Neural cell (in vitro differentiated cells): ENCODE data around the gene MARCHF7. TPM values are rescaled to one million over a fixed set of nuclear protein-coding genes. Genes with fewer than 3 reads are reported as not detected.
A peak's percentile ranks its signal among the peaks of the same experiment; 100 is the strongest.

Experiments
- H2AFZ ChIP-seq: fragments of 200-600, 300-800 bp; sonication (generic), shearing (Covaris generic); 2 replicates; pipeline ENCODE4 v1.6.0; 2014; ENCODE audit warnings: low read depth, mild to moderate bottlenecking, antibody characterized with exemption, low read length, moderate library complexity
- H3F3A ChIP-seq: fragments of 200-600 bp; shearing (Covaris generic); 2 replicates; pipeline ENCODE4 v1.6.1; 2016; ENCODE audit warnings: mild to moderate bottlenecking, moderate library complexity, mixed read lengths, antibody characterized with exemption, low read length; ENCODE audit not compliant: insufficient read depth, poor library complexity, severe bottlenecking
- H3K27ac ChIP-seq: fragments of 200-600, 300-800 bp; sonication (generic), shearing (Covaris generic); 2 replicates; pipeline ENCODE4 v1.5.1; 2014; ENCODE audit warnings: mild to moderate bottlenecking, low read length, moderate library complexity
- H3K27me3 ChIP-seq: fragments of 300-800, 200-600 bp; sonication (generic), shearing (Covaris generic); 2 replicates; pipeline ENCODE4 v1.6.0; 2014; ENCODE audit warnings: mild to moderate bottlenecking, low read depth, low read length, moderate library complexity; ENCODE audit not compliant: insufficient read depth
- H3K36me3 ChIP-seq: fragments of 300-800, 200-600 bp; sonication (generic), shearing (Covaris generic); 2 replicates; pipeline ENCODE4 v1.5.1; 2014; ENCODE audit warnings: mild to moderate bottlenecking, antibody characterized with exemption, low read length, moderate library complexity; ENCODE audit not compliant: insufficient read depth
- H3K4me2 ChIP-seq: fragments of 300-800, 200-600 bp; sonication (generic), shearing (Covaris generic); 2 replicates; pipeline ENCODE4 v1.6.0; 2014; ENCODE audit warnings: mild to moderate bottlenecking, low read length
- H3K4me3 ChIP-seq: fragments of 300-800, 200-600 bp; sonication (generic), shearing (Covaris generic); 2 replicates; pipeline ENCODE4 v1.5.1; 2014; ENCODE audit warnings: mild to moderate bottlenecking, low read length, moderate library complexity
- H3K79me2 ChIP-seq: fragments of 200-600 bp; shearing (Covaris generic); replicated peaks from 2 replicates; pipeline ENCODE4 v1.6.0; 2014; ENCODE audit warnings: mild to moderate bottlenecking, low read length, moderate library complexity; ENCODE audit not compliant: insufficient read depth
- H3K9ac ChIP-seq: fragments of 300-800, 200-600 bp; sonication (generic), shearing (Covaris generic); 2 replicates; pipeline ENCODE4 v1.6.1; 2016; ENCODE audit warnings: mild to moderate bottlenecking, low read length, mixed read lengths
- H3K9me2 ChIP-seq: fragments of 200-600 bp; shearing (Covaris generic); 2 replicates; pipeline ENCODE4 v1.6.1; 2016; ENCODE audit warnings: mild to moderate bottlenecking, low read length, mixed read lengths; ENCODE audit not compliant: insufficient read depth
- H3K9me3 ChIP-seq: fragments of 200-600, 300-800 bp; sonication (generic), shearing (Covaris generic); 2 replicates; pipeline ENCODE4 v1.6.1; 2016; ENCODE audit warnings: mild to moderate bottlenecking, mixed run types, low read length, moderate library complexity, mixed read lengths
- H4K20me1 ChIP-seq: fragments of 200-600 bp; shearing (Covaris generic); 2 replicates; pipeline ENCODE4 v1.6.1; 2016; ENCODE audit warnings: mild to moderate bottlenecking, mixed run types; ENCODE audit not compliant: insufficient read depth
- CTCF ChIP-seq: fragments of 450-650 bp; IDR thresholded peaks from 2 replicates; pipeline ENCODE4 v1.5.1; 2014; ENCODE audit warnings: antibody characterized with exemption, mild to moderate bottlenecking, moderate library complexity; ENCODE audit not compliant: poor library complexity, severe bottlenecking
- EP300 ChIP-seq: fragments of 450-650 bp; conservative IDR thresholded peaks from 2 replicates; pipeline ENCODE4 v1.6.1; 2014; ENCODE audit warnings: antibody characterized with exemption, mild to moderate bottlenecking, moderate library complexity; ENCODE audit not compliant: poor library complexity, severe bottlenecking
- EZH2 ChIP-seq: fragments of 200-600, 300-800 bp; shearing (Covaris generic), sonication (generic); IDR thresholded peaks from 2 replicates; pipeline ENCODE4 v1.6.1; 2014; ENCODE audit warnings: antibody characterized with exemption, low read length, borderline replicate concordance, mild to moderate bottlenecking; ENCODE audit not compliant: insufficient read depth, poor library complexity, severe bottlenecking
- MXI1 ChIP-seq: fragments of 450-650 bp; conservative IDR thresholded peaks from 2 replicates; pipeline ENCODE4 v1.6.1; 2014; ENCODE audit warnings: antibody characterized with exemption, mild to moderate bottlenecking; ENCODE audit not compliant: poor library complexity, severe bottlenecking
- POLR2AphosphoS5 ChIP-seq: IDR thresholded peaks from 2 replicates; pipeline ENCODE4 v1.6.1; 2012
- RAD21 ChIP-seq: fragments of 450-650 bp; conservative IDR thresholded peaks from 2 replicates; pipeline ENCODE4 v1.6.1; 2014; ENCODE audit warnings: antibody characterized with exemption, mild to moderate bottlenecking, moderate library complexity
- REST ChIP-seq: IDR thresholded peaks from 2 replicates; pipeline ENCODE4 v1.6.1; 2012; ENCODE audit warnings: borderline replicate concordance
- SMC3 ChIP-seq: fragments of 450-650 bp; conservative IDR thresholded peaks from 2 replicates; pipeline ENCODE4 v1.6.1; 2014; ENCODE audit warnings: antibody characterized with exemption, mild to moderate bottlenecking, moderate library complexity; ENCODE audit not compliant: poor library complexity
- TAF1 ChIP-seq: IDR thresholded peaks from 2 replicates; pipeline ENCODE4 v1.6.1; 2012; ENCODE audit warnings: low read depth
- polyA plus RNA-seq: library from polyadenylated mRNA; depleted of rRNA; stranded (reverse); fragments of >200 nt; gene quantifications from 2 replicates; pipeline ENCODE4 v1.2.3, GENCODE V29; 2014

Gene MARCHF7
- polyA plus RNA-seq, 1 donor from 2014 or later = 193 TPM

GRCh38 chr2:159712929-159713420, 669 bp downstream of the MARCHF7 start:
- H3K36me3 ChIP-seq = peaks cover 4% of the 10 kb centered on the region
- no peaks in the 10 kb centered on the region for H3K27me3 ChIP-seq
- peaks cover 54% of the 10 kb centered on the region for H3K79me2 ChIP-seq
- no peaks in the 10 kb centered on the region for H3K9me2 ChIP-seq
- H2AFZ ChIP-seq = peak overlapping the region; percentile 79
- no peaks in the 10 kb centered on the region for H3K9me3 ChIP-seq
- H3K9ac ChIP-seq = peak overlapping the region; percentile 99
- peaks cover 6% of the 10 kb centered on the region for H3F3A ChIP-seq
- H4K20me1 ChIP-seq = peaks cover 4% of the 10 kb centered on the region
- H3K27ac ChIP-seq = peak overlapping the region; percentile 98
- peak overlapping the region; percentile 80 for H3K4me2 ChIP-seq
- TF ChIP-seq REST (no peak), MXI1 (no peak), POLR2AphosphoS5 (no peak), EP300 (no peak), SMC3 (no peak), EZH2 (no peak)
- peak overlapping the region; percentile 94 for H3K4me3 ChIP-seq

- Histone ChIP-seq H3K36me3 (peaks cover 4% of the 10 kb centered on the region), H3K27ac (peak overlapping the region; percentile 98), H3K79me2 (peaks cover 62% of the 10 kb centered on the region), H2AFZ (no peak overlapping the region), H3K9me3 (no peaks in the 10 kb centered on the region), H3K9me2 (no peaks in the 10 kb centered on the region), H4K20me1 (peaks cover 4% of the 10 kb centered on the region), H3K4me2 (peak overlapping the region; percentile 80), H3K27me3 (no peaks in the 10 kb centered on the region), H3K9ac (peak overlapping the region; percentile 99), H3K4me3 (peak overlapping the region; percentile 94), H3F3A (peaks cover 6% of the 10 kb centered on the region)
- TF ChIP-seq MXI1 (no peak), EP300 (no peak), REST (no peak), RAD21 (no peak), CTCF (no peak), EZH2 (no peak), TAF1 (no peak), SMC3 (no peak), POLR2AphosphoS5 (no peak)
Measured at GRCh38 chr2:159713631-159714246, 1.4 kb downstream of the MARCHF7 start.
